ENCODE measurements around the gene NALCN.

- TF ChIP-seq POLR2A (IDR thresholded peaks at IDR 0.05; ENCODE audit: control extremely low read depth in 1 of 2, low read depth in 2 of 2, low read length in 2 of 2) (no peak), CTCF (IDR thresholded peaks at IDR 0.05; ENCODE audit: control extremely low read depth in 1 of 3, insufficient read depth in 1 of 3, low read depth in 1 of 3, low read length in 3 of 3) (no peak), EP300 (IDR thresholded peaks at IDR 0.05; ENCODE audit: borderline replicate concordance in 1 of 2, low read depth in 2 of 2, low read length in 2 of 2) (no peak), FOSL1 (IDR thresholded peaks at IDR 0.05; ENCODE audit: insufficient read depth, low read depth, low read length) (no peak), EZH2 (IDR thresholded peaks at IDR 0.05; ENCODE audit: low read depth, low read length, severe bottlenecking) (no peak), BCL11A (IDR thresholded peaks at IDR 0.05; ENCODE audit: low read depth in 2 of 2, low read length in 2 of 2) (no peak), JUND (IDR thresholded peaks at IDR 0.05; ENCODE audit: low read length) (no peak), SIN3A (conservative IDR thresholded peaks at IDR 0.05 in 1 of 2, IDR thresholded peaks at IDR 0.05 in 1 of 2; ENCODE audit: low read depth in 1 of 2, low read length in 2 of 2) (no peak), E2F6 (IDR thresholded peaks at IDR 0.05) (no peak), KDM1A (IDR thresholded peaks at IDR 0.05; ENCODE audit: borderline replicate concordance, low read length) (no peak), HDAC2 (IDR thresholded peaks at IDR 0.05; ENCODE audit: borderline replicate concordance in 1 of 2, low read depth in 2 of 2, low read length in 2 of 2) (no peak), RAD21 (IDR thresholded peaks at IDR 0.05 in 1 of 2, conservative IDR thresholded peaks at IDR 0.05 in 1 of 2; ENCODE audit: low read depth in 2 of 2, low read length in 2 of 2) (no peak), RFX5 (IDR thresholded peaks at IDR 0.05; ENCODE audit: borderline replicate concordance, low read depth, low read length) (no peak), NANOG (IDR thresholded peaks at IDR 0.05; ENCODE audit: insufficient read depth, low read depth, low read length, poor library complexity, severe bottlenecking) (no peak)
These were observed 177.8 kb downstream of the NALCN start for GRCh38 chr13:101238555-101238954.

Data from H1 (cell line).